Muscle of arm (tissue), 12 donors: ENCODE data around the gene PRPSAP2. TPM values are rescaled to one million over a fixed set of nuclear protein-coding genes. Genes with fewer than 3 reads are reported as not detected.
A peak's percentile ranks its signal among the peaks of the same experiment; 100 is the strongest.
"Not testable (repeated sequence)": the region's sequence is repeated elsewhere in the genome, so short reads cannot be mapped to it uniquely, and the experiment has no call there.

ENCODE experiments used
- DNase-seq: peaks from one replicate; pipeline ENCODE4 v3.0.0-alpha.2; 2013
- polyA plus RNA-seq, 12 donors: library from polyadenylated mRNA; unstranded; fragments of 120-200 nt; gene quantifications; one replicate each; pipeline ENCODE4 v1.2.1, GENCODE V29; 2013; ENCODE audit not compliant: insufficient read length in 12 of 12

PRPSAP2 gene
- polyA plus RNA-seq, 12 donors = 22.2 to 32.5 (median 24.8) TPM; not detected in 1

DNA sequence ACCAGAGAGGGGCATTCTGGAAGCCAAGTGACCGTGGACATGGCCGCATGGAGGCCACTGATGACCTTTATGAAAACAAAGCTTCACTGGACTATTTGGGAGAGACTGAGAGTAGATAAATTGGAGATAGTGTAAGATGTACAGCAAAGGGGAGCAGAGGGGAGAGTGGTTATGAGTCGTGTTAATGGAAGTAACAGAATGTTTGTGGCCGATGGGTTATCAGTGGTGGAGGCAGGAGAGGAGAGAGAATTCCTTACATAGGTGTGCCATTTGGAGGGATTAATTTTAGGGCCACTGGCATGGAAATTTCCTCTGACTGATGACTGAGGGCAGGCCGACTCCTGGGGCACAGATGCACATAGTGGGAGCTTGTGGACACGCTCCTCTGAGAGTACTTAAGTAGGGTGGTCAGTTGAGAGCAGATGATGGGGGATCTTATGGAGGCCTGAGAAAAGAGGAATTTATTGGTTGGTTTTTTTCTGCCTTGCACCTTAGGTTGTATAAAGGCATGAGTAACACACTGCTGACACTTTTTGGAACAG, 19.2 kb downstream of the PRPSAP2 start:
- no peak for DNase-seq

DNA sequence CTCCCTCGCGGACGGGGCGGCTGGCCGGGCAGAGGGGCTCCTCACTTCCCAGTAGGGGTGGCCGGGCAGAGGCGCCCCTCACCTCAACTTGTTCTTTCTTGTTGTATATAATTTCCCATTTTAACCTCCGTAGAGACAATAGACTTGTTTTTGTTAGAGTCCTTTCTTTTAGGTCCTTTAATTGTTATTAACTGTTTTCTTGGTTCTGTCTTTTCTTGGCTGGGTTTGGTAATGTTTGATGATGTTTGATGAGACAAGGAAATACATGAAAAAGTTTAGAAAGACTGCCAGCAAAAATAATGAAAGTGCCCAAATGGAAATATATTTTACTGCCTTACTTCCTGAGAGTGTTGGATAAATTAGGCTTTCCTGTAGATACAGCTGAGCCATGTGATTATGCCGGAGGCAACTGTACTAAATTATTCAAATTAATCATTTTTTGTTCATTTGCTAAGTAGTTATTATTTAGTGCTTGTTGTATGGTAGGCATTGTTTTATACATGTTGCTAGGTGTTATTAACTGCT, 30.9 kb downstream of the PRPSAP2 start:
- no peak for DNase-seq

GRCh38 chr17:18889658-18890057, 31.7 kb downstream of the PRPSAP2 start:
- peak; percentile 20 for DNase-seq

- no peak for DNase-seq
Measured at GRCh38 chr17:18891541-18891940, 33.6 kb downstream of the PRPSAP2 start.

- DNase-seq = no peak
Measured at GRCh38 chr17:18896146-18896545, 38.2 kb downstream of the PRPSAP2 start.

- DNase-seq = no peak
Measured at GRCh38 chr17:18896947-18897346, 39.0 kb downstream of the PRPSAP2 start.

GRCh38 chr17:18904482-18904881, 46.6 kb downstream of the PRPSAP2 start:
- no peak for DNase-seq

DNA sequence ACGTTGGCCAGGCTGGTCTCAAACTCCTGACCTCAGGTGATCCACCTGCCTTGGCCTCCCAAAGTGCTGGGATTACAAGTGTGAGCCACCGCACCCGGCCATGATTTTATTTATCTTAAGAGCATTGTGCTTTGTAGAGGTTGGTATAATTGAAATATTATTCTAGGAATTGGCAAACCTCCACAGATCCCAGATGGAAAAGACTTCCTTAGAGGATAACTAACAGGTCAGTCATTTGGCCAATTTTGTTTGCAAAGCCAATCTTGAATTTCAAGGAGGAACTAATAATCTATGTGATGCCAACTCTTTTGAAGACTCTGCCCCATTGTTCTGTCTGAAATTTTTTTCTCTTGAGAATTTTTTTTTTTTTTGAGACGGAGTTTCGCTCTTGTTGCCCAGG, 47.3 kb downstream of the PRPSAP2 start:
- no peak for DNase-seq

- DNase-seq = no peak
Measured at GRCh38 chr17:18910326-18910725, 52.4 kb downstream of the PRPSAP2 start.

DNA sequence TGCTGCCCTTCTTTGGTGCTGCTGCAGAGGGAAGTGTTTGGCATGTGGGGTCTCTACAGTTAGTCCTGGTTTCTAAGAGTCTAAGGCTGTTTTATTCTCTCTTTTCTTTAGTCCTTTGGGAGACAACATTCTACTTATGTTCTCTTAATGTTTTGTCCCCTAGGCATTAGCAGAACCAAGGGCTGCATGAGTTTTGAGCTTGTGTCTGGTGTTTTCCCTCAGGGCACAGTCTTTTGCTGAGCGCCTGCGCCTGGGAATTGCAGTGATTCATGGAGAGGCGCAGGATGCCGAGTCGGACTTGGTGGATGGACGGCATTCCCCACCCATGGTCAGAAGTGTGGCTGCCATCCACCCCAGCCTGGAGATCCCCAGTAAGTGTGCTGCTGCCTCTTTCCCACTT, 53.0 kb downstream of the PRPSAP2 start:
- DNase-seq = no peak

GRCh38 chr17:18916816-18917500, 59.0 kb downstream of the PRPSAP2 start:
- no peak for DNase-seq

- DNase-seq = no peak
Measured at GRCh38 chr17:18917506-18918032, 59.6 kb downstream of the PRPSAP2 start.

- no peak for DNase-seq
Measured at GRCh38 chr17:18919963-18920362, 62.0 kb downstream of the PRPSAP2 start.

DNA sequence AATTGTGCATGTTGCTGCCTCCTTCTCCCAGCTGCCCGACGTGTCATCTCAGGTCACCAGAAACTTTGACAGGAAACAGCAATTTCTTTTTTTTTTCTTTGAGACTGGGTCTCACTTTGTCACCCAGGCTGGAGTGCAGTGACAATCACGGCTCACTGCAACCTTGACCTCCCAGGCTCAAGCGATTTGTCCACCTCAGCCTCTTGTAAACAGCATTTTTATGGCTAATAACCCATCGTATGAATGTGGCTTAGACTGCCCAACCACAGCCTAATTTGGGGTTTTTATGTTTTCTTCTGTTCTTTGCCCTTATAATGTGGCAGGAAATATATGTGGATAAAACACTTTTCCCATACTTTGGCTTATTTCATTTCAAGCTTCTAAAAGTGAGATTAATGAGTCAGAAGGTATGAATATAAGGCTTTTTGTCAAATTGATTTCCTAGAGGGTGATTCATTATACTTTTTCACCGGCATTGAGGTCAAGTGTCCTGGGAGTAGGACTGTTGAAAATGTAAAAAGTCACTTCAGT, 63.0 kb downstream of the PRPSAP2 start:
- DNase-seq = no peak

DNA sequence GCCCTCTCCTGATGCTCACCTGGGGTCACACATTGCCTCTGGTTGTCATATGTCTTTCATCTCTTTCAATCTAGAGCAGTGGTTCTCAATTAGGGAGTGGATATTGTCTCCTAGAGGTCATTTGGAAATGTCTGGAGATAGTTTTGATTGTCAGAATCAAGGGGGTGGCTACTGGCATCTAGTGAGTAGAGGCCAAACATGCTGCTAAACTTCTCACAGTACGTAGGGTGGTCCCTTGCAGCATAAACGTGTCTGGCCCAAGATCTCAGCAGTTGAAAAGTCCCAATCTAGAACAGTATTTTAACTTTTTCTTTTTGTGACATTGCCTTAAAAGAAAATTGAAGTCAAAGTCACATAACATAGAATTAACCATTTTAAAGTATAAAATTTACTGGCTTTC, 63.6 kb downstream of the PRPSAP2 start:
- DNase-seq = no peak

GRCh38 chr17:18921912-18922451, 64.1 kb downstream of the PRPSAP2 start:
- no peak for DNase-seq

DNA sequence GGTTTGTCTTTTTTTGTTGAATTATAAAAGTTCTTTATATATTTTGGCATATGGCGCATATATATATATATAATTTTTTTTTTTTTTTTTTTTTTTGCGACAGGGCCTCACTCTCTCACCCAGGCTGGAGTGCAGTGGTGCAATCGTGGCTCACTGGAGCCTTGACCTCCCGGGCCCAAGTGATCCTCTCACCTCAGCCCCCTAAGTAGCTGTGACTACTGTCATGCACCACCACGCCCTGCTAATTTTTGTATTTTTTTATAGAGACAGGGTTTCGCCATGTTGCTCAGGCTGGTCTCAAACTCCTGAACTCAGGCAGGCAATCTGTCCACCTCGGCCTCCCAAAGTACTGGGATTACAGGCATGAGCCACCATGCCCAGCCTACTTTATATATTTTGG, 64.7 kb downstream of the PRPSAP2 start:
- DNase-seq = not testable (repeated sequence)

GRCh38 chr17:18925187-18925586, 67.3 kb downstream of the PRPSAP2 start:
- DNase-seq = no peak

DNA sequence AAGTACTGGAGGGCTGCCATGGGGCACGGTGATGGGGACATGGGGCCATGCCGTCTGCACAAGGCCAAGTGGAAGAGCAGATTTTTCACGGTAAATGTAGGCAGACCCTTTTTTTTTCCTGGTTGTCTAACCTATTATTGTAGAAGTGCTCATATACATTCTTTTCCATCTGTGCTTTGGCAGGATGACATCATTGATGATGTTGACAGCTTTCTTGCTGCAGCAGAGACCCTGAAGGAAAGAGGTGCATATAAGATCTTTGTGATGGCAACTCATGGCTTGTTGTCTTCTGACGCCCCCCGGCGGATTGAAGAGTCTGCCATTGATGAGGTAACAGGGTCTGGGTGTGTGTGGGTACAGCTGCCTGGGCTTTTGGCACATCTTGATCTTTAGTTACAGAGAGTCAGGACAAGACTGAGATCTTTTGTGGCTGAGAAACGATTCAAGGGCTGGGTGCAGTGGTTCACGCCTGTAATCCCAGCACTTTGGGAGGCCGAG, 70.7 kb downstream of the PRPSAP2 start:
- DNase-seq = no peak

GRCh38 chr17:18932360-18933055, 74.6 kb downstream of the PRPSAP2 start:
- no peak for DNase-seq

GRCh38 chr17:18933102-18934058, 75.4 kb downstream of the PRPSAP2 start:
- no peak for DNase-seq
